Right lobe of liver (tissue), 4 donors: ENCODE measurements around the gene HPS6.

Experiments used
- POLR2A ChIP-seq: fragments of 450-650 bp; IDR thresholded peaks from one replicate; pipeline ENCODE4 v1.6.1; 2017; ENCODE audit warnings: antibody characterized with exemption, mild to moderate bottlenecking
- TF ChIP-seq, protein P1 (sequence below), 4 donors: fragments of 200-600 bp in 3 of 4; fragments of 450-650 bp in 1 of 4; IDR thresholded peaks; one replicate each; pipeline versions ENCODE4 v1.5.1 to v1.8.0; 2016 to 2022; ENCODE audit warnings: antibody characterized with exemption in 4 of 4, mild to moderate bottlenecking in 2 of 4
- donor health status: DM: no; HTN: no; CAD: no.
- donor health status: DM: no; HTN: no; CAD: no.
- donor health status: DM: no; HTN: yes; CAD: no.

DNA sequence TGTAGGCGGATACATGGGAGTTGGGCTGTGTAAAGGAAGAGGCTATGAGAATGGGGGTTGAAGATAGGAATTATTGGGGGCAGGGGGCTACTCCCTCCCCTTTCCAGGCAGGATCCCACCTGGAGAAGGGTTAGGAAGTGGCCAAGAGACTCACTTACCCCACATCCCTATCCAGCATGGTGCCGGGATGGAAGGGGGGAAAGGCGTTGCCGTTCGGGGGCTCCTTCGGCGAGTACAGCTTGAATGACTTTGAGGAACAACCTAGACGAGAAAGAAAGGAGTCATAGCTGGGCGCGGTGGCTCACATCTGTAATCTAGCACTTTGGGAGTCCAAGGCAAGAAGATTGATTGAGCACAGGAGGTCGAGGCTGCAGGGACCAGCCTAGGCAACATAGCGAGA, 46.1 kb downstream of the HPS6 start:
- TF ChIP-seq, protein P1, sequence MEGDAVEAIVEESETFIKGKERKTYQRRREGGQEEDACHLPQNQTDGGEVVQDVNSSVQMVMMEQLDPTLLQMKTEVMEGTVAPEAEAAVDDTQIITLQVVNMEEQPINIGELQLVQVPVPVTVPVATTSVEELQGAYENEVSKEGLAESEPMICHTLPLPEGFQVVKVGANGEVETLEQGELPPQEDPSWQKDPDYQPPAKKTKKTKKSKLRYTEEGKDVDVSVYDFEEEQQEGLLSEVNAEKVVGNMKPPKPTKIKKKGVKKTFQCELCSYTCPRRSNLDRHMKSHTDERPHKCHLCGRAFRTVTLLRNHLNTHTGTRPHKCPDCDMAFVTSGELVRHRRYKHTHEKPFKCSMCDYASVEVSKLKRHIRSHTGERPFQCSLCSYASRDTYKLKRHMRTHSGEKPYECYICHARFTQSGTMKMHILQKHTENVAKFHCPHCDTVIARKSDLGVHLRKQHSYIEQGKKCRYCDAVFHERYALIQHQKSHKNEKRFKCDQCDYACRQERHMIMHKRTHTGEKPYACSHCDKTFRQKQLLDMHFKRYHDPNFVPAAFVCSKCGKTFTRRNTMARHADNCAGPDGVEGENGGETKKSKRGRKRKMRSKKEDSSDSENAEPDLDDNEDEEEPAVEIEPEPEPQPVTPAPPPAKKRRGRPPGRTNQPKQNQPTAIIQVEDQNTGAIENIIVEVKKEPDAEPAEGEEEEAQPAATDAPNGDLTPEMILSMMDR (IDR thresholded peaks at IDR 0.05) = no peak
- TF ChIP-seq POLR2A = no peak
